Measurements from ENCODE around the gene UGT1A5.

Gene UGT1A5

DNA sequence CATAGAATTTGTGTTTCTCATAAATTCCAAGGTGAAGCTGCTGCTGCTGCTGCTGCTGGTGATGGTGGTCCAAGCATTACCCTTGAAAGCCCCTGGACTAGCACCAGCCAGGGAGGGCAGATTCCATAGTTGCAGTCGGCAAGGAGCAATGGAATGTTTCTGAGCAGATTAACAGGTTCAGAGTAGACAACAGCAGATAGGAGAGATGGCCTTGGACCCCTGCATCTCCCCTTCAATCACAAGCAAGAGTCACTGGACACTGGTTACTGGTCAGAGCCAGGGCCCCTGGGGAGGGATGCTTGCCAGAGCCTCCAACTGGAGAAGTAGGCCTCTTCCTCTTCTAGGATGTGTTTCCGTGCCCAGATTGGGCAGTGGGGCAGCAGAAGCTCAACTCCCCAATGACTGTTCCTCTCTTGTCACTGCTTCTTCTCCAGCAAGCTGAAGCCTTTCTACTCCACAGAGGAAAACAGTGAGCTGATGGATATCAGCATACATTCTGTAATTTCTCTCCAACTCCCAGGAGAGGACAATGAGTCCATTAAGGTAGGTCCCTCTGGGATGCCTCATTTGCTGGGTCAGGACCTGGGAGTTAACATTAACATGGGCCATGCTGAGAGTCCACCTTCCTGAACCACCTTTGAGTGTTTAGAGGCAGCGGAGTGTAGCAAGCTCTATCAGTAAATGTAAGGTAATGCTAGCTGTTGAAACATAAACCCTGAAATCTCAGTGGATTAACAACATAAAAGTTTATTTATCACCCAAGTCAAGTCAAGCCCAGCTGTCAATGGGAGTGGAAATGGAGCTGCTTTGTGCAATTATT, 100.7 kb downstream of the UGT1A5 start:
- no peak for DNase-seq (ENCODE audit: low spot score)
- TF ChIP-seq, protein P1, sequence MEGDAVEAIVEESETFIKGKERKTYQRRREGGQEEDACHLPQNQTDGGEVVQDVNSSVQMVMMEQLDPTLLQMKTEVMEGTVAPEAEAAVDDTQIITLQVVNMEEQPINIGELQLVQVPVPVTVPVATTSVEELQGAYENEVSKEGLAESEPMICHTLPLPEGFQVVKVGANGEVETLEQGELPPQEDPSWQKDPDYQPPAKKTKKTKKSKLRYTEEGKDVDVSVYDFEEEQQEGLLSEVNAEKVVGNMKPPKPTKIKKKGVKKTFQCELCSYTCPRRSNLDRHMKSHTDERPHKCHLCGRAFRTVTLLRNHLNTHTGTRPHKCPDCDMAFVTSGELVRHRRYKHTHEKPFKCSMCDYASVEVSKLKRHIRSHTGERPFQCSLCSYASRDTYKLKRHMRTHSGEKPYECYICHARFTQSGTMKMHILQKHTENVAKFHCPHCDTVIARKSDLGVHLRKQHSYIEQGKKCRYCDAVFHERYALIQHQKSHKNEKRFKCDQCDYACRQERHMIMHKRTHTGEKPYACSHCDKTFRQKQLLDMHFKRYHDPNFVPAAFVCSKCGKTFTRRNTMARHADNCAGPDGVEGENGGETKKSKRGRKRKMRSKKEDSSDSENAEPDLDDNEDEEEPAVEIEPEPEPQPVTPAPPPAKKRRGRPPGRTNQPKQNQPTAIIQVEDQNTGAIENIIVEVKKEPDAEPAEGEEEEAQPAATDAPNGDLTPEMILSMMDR (IDR thresholded peaks at IDR 0.05; ENCODE audit: extremely low read depth, missing control alignments): no peak

DNA sequence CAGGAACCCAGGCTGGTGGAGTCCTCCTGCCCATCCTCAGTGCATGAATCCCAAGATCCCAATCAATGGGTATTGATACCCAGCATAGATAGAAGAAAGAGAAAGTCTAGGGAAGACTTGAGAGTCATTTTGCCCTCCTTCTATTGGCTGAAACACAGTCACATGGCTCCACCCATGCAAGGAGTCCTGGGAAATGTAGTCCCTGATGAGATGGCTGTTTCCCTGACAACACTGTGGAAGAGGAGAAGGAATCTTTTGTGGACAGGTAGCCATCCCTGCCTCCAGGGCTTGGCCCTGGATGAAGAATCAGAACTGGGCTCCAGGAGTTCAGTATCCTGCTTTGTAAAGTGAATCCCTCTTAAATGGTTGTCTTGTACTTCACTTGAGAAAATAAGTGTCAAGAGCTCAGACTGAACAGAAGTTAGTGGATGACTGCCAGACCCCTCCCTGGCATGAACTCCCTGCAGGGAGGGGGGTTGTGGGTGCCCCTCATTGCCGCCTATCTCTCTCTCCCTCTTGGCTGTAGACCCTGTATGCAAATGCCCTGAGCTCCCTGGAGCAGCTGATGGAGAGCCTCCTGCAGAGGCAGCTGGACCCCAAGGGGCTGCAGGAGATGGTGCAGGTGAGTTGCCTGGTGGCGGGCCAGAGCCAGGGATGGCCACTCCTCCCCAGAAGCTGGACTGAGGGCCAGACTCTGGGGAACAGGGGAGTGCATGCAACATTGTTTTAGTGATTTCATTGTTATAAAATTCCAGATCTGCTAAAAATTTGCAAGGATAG, 101.5 kb downstream of the UGT1A5 start:
- no peak for DNase-seq (ENCODE audit: low spot score)
- TF ChIP-seq, protein P1 (IDR thresholded peaks at IDR 0.05; ENCODE audit: extremely low read depth, missing control alignments): no peak

DNA sequence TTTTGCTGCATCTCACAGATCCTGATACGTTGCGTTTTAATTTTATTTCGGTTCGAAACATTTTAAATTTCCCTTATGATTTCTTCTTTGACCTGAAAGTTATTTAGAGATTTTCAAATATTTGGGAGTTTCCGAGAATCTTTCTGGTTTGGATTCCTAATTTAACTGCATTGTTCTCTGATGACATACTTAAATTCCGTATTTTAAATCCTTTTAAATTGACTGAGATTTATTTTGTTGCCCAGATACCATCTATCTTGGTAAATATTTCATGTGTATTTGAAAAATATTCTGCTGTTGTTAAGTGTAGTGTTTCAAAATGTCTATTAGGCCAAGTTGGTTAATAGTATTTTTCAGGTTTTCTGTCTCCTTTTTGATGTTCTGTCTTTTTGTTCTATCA, 103.2 kb downstream of the UGT1A5 start:
- TF ChIP-seq, protein P1 (IDR thresholded peaks at IDR 0.05; ENCODE audit: extremely low read depth, missing control alignments): no peak
- no peak for DNase-seq (ENCODE audit: low spot score)

DNA sequence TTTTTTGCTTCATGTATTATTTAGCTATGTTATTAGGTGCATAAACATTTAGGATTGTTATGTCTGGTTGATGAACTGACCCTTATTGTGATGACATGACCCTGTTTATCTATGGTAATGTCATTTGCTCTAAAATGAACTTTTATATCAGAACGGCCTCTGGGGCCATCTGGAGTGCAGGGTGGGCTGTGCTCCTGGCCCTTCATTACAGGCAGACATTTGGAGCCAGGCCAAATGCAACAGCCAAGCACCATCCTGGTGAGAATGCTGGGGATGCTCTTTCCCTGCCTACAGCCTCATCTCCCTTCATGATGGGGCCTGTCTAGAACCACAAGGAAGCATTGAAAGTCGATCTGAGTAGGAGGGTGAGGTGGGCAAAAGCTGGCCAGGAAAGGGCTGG, 103.6 kb downstream of the UGT1A5 start:
- no peak for DNase-seq (ENCODE audit: low spot score)
- TF ChIP-seq, protein P1 (IDR thresholded peaks at IDR 0.05; ENCODE audit: extremely low read depth, missing control alignments): no peak

DNA sequence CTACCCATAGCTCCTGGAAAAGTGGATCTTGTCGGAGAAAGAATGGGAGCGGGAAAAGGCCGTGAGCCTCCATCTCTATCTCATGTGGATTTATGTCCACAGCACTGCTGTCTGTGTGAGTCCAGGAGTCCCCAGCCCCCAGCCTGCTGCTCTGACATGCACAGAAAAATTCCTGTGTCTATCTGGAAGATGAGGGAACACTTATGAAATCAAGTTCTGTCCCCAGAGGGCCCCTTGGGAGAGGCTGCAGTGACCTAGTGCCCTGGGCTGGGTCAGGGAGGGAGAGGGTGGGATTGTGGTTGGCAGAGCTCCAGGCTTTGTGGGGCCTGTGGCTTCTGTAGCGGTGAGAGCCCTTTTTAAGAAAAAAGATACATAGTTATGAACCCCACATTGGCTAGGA, 104.1 kb downstream of the UGT1A5 start:
- no peak for DNase-seq (ENCODE audit: low spot score)
- TF ChIP-seq, protein P1 (IDR thresholded peaks at IDR 0.05; ENCODE audit: extremely low read depth, missing control alignments): no peak

DNA sequence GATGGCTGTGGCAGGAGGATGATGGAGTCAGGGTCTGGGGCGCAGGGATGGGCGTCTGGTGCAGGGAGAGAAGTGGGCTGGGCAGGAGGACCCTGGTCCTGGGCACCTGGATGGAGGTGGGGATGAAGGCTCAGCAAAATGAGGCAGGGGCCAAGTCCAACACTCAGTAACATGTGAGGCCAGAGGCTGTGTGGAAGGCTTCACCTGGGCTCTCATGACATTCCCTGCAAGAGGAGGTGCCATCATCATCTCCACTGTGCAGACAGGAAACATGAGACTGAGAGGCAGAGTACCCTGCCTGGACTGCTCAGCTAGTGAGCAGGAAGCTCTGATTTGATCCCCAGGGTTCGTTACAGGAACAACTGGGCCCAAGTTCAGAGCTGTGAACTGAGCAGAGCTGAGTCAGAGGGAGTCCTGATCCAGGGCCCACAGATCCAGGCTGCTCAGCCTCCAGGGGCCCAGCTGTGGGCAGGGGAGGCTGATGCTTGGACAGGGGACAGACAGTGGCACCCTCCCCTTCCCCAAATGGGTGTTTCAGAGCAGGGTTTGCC, 104.7 kb downstream of the UGT1A5 start:
- DNase-seq (ENCODE audit: low spot score): no peak
- TF ChIP-seq, protein P1 (IDR thresholded peaks at IDR 0.05; ENCODE audit: extremely low read depth, missing control alignments): no peak

All from GM20000 (cell line).